Suppressor macrophage (primary cell): Measurements from ENCODE around the gene MCM3AP.
A peak's percentile ranks its signal among the peaks of the same experiment; 100 is the strongest.
"Not testable (repeated sequence)": the region's sequence is repeated elsewhere in the genome, so short reads cannot be mapped to it uniquely, and the experiment has no call there.

Experiments used
- DNase-seq, 4 experiments: peaks; one replicate each; pipeline ENCODE4 v3.0.0-alpha.2; 2020 to 2022

The MCM3AP gene

DNA sequence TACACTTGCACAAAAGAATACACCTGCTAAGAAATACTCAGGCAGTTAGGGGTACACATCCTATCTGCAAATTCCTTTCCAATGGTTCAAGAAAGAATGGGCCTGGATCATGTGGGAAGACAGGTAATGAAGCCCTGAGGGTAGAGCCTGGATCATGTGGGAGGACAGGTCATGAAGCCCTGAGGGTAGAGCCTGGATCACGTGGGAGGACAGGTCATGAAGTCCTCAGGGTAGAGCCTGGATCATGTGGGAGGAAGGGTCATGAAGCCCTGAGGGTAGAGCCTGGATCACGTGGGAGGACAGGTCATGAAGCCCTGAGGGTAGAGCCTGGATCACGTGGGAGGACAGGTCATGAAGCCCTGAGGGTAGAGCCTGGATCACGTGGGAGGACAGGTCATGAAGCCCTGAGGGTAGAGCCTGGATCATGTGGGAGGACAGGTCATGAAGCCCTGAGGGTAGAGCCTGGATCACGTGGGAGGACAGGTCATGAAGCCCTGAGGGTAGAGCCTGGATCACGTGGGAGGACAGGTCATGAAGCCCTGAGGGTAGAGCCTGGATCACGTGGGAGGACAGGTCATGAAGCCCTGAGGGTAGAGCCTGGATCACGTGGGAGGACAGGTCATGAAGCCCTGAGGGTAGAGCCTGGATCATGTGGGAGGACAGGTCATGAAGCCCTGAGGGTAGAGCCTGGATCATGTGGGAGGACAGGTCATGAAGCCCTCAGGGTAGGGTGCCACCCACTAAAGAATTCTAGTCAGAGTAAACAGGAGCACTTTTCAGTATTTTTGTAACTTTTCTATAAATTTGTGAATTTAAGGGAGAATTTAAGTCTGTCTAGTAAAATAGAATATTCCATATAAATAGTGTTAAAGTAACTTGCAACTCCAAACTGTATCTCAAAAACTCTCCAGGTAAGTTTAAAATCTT, 84.3 kb downstream of the MCM3AP start:
- not testable (repeated sequence) for DNase-seq

DNA sequence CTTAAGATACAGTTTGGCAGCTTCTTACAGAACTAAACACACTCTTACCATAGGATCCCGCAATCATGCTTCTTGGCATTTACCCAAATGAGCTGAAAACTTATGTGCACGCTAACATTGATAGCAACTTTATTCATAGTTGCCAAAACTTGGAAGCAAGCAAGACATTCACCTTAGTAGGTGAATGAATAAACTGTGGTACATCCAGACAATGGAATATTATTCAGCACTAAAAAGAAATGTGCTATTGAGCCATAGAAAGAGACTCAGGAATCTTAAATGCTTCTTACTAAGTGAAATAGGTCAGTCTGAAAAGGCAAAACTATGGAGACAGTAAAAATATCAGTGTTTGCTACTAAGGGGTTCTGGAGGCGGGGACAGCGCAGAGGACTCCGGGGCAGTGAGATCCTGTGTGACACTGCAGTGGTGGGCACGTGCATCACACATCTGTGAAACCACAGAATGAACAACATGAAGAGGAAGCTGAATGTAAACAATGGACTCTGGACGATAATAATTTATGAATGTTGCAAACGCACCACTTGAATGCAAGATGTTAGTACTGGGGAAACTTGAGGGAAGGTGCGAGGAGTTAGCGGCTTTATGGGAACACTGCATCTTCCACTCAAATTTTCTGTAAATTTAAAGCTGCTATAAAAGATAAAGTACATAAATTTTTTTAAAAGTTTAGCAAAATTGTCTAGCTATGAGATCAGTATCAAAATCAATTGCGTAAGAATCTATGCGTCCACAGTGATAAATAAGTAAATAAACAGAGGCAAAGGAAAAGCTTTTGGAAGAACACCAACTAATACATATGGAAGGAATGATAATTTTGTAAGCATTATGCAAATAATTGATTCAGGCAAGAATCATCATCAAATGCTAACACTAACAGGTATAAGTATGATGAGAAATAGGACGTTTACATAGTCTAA, 85.7 kb downstream of the MCM3AP start:
- no peak for DNase-seq

DNA sequence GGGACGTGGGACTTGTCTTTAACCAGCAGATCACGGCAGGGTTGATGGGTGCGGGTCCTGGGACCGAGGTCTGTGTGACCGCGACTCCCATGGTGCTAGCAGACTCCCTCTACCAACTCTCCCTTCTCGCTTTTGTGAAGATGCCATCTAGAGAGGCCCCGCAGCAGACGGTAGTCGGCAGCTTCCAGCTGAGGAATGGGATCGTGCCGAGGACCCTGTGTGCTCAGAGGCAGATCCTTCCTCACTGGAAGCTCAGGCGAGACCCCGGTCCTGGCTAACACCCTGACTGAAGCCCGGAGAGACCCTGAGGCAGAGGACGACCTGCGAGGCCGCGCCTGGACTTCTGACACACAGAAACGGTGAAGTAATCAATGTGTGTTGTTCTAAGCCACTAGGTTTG, 88.7 kb downstream of the MCM3AP start:
- DNase-seq: no peak

DNA sequence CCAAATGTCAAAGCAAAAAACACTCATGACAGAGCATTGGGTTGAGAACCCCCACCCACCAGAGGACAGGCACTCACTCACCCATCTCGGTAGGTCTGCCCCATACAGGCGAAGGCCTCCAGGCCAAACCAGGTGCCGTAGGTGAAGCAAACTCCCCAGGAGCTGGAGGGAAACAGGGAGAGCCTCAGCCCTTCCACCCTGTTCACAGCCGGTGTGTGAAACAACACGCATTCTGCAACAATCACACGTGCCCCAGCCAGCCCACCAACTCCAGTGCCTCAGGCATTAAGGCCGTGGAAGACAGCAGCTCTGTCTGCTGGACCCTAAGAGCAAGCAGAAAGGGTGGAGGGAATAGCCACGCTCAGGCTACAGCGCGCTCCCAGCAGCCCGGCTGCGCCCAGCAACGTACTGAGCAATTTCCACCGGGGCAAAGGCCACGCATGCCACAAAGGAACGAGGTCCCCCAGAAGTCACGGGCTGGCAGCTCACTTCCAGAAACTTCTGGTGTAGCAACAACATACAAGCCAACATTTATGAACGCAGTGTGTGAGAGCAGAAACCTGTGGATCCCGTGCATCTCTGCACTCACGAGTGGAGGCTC, 89.7 kb downstream of the MCM3AP start:
- no peak for DNase-seq

DNA sequence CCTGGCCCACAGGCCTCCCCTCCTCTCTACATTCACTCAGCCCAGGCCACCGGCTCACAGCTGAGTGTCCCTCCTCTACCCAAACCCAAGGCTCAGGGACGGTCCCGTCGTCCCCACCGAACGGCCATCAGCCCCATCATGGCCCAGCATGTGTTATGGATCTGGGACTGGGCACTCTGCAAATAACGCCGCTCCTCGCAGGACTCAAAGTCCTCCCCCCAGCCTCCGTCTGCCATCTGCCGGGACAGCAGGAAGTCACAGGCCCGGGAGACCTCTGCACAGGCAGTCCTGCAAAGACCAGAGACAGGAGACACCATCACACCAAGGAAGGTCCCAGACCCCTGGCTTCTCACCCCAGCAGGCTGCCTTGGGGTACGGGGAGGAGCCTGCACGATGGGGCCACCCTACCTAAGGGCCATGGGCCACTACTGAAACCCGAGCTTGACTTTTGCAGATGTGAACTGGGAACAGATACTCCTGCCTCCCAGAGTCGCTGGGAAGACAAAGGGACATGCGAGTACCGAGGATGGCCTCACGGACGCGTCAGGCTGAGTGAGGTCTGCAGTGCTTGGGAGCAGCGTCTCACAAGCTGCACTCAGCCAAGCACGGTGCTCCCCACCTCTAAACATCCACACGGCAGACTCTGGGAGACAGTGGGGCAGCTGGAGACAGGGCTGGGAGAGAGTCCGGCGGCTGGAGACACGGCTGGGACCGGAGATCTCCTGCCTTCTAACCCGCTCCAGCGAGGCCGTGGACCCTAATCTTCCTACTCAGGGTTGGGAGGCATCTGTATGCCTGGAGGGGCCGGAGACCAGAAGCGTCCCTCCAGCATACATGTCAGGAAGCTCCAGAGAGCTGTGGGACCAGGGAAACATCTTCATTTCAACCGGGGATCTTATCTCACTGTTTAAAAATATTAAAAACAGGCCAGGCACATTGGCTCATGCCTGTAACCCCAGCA, 90.8 kb downstream of the MCM3AP start:
- DNase-seq: no peak

DNA sequence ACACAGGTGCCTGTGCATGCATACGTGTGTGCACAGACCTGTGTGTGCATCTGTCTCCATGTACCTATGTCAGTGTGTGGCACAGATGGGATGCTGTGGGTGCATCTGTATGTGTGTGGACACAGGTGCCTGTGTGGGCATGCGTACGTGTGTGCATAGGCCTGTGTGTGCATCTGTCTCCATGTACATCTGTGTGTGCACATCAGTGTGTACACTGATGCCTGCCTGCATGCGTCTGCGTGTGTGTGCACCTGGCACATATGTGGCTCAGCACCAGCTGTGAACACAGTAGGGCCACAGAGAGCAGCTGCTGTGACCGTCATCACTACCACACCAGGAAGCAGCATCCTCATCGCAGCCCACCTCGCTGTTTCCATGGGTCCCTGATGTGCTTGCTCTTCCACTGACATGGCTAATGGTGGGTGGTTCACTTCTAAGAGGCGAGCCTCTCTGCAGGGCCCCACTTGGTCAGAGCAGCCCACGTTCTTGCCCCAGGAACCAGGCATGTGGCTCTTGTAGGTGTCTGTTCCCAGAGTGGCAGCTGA, 91.5 kb downstream of the MCM3AP start:
- DNase-seq: no peak

DNA sequence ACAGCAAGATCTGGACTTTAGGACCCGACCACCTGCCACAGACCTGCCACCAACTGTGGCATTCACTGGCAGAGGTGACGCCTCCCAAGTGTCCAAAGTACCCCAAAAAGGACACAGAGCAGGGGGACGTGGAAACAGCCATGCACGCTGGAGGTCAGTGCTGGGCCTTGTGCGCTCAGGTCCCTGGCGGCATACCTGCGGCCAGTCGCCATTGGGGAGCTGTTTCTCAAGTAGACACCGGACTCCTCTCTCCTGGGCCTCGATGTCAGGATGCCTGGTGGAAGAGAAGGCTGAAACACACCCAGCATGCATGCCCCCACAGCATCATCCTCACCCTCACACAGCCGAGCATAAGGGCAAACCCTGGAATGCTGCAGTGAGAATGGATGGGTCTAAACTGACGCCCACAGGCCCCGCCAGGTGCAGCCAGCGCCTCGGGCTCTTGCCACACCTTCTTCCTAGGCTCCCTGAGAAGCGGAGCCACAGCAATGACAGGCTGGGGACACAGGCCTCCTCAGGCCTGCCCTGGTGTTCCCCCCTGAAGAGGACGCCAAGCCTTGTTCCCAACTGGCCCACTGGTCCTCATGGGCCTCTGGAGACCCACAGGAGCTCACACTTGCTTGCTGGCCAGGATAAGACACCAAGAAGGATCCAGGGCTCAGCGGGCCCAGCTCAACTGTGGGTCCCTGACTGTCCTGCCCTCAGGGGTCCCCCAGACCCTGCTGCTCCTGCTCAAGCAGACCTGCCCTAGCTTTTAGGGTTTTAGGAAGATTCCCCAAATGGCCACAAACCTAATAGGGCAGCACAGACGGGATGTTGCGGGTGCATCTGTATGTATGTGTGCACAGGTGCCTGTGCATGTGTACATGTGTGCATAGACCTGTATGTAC, 93.5 kb downstream of the MCM3AP start:
- DNase-seq: no peak

DNA sequence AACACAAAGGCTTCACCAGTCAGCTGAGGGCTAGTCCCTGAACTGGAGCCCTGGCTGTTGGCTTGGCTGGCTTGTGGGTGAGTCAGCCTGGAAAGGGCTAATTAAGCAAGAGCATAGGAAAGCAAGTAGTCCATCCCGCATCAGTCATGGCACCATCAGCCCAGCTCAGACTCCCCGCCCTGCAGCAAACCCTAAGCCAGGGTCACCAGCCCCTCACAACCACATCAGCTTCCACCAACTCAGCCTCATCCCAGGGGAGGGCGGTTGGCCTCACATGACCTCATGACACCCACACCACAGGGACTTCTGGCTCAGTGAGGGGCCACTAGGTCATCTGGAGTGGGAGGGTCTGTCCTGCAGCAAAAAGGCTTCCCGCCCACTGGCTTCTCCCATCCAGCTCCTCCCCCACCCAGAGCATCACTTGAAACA, 94.1 kb downstream of the MCM3AP start:
- DNase-seq: peak; percentile 61 to 80 (median 64)

DNA sequence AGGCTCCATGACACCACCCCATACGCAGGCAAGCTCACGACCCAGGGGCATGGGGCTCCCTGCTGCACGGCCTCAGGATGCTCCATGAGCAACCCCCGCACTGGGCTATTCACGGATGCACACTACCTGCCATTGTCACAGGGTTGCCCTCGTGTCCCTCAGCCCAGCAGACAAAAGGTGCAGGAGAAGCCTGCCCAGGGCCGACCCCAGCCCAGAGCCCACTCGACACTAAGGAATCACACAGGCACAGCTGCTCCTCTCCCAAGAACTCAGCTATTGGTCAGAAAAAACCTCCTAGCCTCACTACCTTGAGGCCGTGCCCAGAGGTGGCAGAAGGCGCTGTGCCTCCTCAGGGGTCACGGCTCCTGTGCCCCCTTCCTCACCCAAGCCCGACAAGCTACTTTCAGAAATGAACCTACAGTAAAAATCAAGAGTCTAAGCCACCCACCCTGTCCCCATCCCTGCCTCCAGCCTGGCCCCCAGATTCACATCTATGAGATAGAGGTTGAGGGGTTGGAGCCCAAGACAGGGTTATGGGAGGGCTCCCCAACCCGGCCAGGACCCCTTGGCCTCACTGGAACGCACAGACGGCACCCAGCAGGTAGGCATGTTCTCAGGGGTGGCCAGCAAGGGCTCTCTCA, 94.8 kb downstream of the MCM3AP start:
- DNase-seq: no peak

DNA sequence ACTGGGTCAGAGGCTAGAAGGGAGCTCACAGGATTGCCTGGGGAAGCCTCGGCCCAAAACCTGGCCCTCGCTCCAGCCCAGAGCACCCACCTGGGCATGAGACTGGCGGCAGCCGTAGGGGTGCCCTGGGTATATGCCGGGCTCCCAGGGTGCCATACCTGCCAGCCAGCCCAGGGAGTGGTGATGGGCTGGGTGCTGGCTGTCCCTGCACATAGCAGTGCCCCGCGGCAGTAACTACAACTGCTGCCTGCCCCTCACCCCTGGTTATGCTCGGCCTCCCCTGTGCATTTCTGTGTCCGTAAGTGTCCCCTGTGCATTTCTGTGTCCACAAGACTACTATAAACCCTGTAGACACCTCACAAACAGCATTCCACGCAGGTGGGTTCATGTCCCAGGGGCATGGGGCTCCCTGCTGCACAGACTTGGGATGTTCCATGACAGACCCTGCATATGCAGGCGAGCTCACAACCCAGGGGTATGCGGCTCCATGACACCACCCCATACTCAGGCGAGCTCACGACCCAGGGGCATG, 95.4 kb downstream of the MCM3AP start:
- no peak for DNase-seq

DNA sequence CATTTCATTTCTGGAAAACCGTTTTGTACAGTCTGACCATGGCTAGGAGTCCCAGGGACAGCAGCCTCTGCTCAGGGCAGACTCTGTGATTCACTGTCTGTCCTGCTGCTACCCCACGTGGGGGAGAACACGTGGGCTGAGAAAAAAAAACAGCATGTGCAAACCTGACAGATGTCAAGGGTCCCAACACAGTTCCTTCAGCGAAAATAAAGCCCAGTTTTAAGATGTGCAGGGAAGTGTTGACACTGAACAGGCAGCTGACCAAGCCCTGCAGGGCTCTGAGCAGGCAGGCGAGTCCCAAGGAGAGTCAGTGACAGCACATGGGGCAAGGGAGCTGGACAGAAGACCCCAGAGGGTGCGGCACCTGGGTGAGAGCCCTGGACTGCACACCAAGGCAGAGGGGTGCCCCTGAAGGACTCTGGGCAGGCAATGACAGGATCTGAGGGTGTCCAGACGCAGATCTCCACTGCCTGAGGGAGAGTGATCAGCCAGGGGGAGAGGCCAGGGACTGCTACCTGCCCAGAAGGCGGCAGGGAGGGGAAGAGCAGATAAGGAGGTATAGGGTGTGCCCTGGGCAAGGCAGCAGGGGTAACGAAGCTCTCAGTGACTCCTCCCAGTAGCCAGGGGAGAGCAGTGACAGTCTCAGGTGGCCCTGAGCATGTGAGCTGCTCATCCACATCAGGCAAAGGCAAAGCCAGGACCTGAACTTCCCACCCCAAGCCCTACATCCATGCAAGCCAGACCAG, 96.0 kb downstream of the MCM3AP start:
- DNase-seq: peak in 1 of 4 experiments; percentile 5

DNA sequence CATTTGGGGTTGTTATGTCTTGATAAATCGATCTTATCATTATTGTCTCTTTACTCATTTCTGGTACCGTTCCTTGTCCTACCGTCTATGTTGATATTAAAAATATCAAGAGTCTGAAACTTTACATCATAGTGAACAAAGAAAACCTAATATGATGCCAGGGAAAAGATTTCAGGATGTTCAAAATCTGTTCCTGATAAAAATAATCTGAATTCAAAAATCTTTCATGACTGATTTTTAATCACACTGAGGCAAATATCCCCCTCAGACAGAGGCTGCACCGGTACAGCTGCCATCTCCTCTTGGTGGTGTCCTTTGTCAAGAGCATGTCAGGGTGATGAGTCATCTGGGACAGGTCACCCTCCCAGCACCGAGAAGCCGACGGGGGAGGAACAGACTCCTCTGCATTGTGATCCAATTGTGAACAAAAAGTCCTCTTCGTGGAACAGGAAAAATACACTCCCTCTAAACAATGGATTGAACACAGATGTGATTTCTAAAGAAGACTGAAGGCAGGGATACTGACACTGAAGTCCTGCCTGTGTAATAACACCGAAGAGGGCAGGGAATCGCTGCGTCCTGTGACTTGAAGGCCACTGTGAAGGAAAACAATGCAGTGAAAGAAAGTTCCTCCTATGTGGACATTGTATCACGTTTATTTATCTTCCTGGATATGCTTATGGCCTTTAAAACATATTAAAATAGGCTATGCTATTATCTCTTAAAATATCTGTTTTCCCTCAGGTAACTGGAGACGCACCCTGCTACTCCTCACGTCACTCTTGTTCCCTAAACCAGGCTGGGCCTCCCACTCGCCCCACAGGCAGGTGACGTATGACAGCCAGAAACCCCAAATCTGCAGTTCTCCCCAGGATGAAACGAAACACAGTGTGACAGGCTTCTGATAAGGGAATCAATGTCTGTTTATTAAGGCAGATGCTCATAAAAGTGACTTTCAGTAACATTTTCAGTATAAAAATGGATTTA, 96.9 kb downstream of the MCM3AP start:
- peak; percentile 50 to 79 (median 74) for DNase-seq

DNA sequence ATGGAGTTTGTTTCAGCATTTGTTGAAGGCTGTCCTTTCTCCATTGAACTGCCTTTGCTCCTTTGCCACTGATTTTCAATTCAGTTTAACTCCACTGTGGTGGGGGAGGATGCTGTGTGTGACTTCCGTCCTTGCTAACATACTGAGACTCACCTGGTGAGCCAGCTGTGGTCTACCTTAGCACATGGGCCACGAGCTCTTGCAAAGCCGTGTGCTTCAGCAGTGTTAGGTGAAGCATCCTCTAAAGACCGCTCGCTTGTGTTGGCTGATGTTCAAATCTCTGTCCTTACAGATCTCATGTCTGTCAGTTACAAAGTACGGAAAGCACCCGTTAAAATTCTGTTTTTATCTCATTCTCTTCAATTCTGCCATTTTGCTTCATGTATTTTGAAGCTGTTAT, 97.6 kb downstream of the MCM3AP start:
- no peak for DNase-seq

DNA sequence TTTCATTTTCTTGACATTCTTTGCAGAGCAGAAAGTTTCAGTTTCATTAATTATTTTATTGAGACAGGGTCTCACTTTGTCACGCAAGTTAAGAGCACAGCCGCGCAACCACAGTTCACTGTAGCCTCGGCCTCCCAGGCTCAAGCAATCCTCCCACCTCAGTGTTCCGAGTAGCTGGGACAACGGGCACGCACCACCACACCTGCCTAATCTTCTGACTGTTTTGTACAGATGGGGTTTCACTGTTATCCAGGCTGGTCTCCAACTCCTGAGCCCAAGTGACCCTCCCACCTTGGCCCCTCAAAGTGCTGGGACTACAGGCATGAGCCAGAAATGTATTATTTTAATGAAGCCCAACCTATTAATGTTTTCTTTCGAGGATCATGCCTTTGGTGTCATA, 98.2 kb downstream of the MCM3AP start:
- no peak for DNase-seq

DNA sequence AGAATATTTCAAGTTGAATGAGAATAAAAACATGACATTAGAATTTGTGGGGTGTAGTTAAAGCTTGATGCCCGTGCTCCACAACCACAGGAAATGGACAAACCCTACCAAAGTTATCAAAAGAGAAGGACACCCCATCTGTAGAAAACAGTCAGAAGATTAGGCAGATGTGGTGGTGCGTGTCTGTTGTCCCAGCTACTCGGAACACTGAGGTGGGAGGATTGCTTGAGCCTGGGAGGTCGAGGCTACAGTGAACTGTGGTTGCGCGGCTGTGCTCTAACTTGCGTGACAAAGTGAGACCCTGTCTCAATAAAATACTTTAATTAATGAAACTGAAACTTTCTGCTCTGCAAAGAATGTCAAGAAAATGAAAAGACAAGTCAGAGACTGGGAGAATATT, 99.7 kb downstream of the MCM3AP start:
- no peak for DNase-seq
